Fibroblast of lung (primary cell): ENCODE data around the gene FOXB1. TPM values are rescaled to one million over a fixed set of nuclear protein-coding genes. Genes with fewer than 3 reads are reported as not detected.

ENCODE experiments used
- DNase-seq, 2 donors: peaks; one replicate each; pipeline versions ENCODE4 v3.0.0 to v3.0.0-alpha.2; 2010; ENCODE audit warnings: low read depth in 2 of 2
- H2AFZ ChIP-seq: 2 replicates; pipeline ENCODE4 v1.5.1; 2012; ENCODE audit warnings: low read length, control low read depth, inconsistent platforms
- H3K27ac ChIP-seq: 2 replicates; pipeline ENCODE4 v1.5.1; 2011; ENCODE audit warnings: low read length, control low read depth; ENCODE audit not compliant: insufficient read depth
- H3K27me3 ChIP-seq: 2 replicates; pipeline ENCODE4 v1.5.1; 2011; ENCODE audit warnings: mild to moderate bottlenecking, low read length; ENCODE audit not compliant: control insufficient read depth, insufficient read depth
- H3K36me3 ChIP-seq: 2 replicates; pipeline ENCODE4 v1.5.1; 2011; ENCODE audit warnings: low read length; ENCODE audit not compliant: control insufficient read depth, insufficient read depth
- H3K4me1 ChIP-seq: 2 replicates; pipeline ENCODE4 v1.5.1; 2011; ENCODE audit warnings: low read length; ENCODE audit not compliant: control insufficient read depth, insufficient read depth; ENCODE audit errors: extremely low read depth
- H3K4me2 ChIP-seq: 2 replicates; pipeline ENCODE4 v1.5.1; 2011; ENCODE audit warnings: low read length, control low read depth; ENCODE audit not compliant: insufficient read depth; ENCODE audit errors: extremely low read depth
- H3K4me3 ChIP-seq, 4 experiments: fragments of 200-600 bp in 1 of 4; sonication (generic) in 1 of 4; replicated peaks in 1 of 4; 2 replicates each; pipeline ENCODE4 v1.5.1; 2011 to 2016; ENCODE audit warnings: low read length in 4 of 4, low read depth in 3 of 4, mild to moderate bottlenecking in 3 of 4, control low read depth in 2 of 4, inconsistent platforms in 1 of 4, mixed read lengths in 1 of 4; ENCODE audit not compliant: insufficient read depth in 1 of 4; ENCODE audit errors: control extremely low read depth in 1 of 4
- H3K79me2 ChIP-seq: 2 replicates; pipeline ENCODE4 v1.5.1; 2012; ENCODE audit warnings: mild to moderate bottlenecking, low read length, inconsistent platforms; ENCODE audit not compliant: control insufficient read depth, insufficient read depth
- H3K9ac ChIP-seq: 2 replicates; pipeline ENCODE4 v1.5.1; 2011; ENCODE audit warnings: mild to moderate bottlenecking, low read length, control low read depth; ENCODE audit not compliant: insufficient read depth
- H3K9me3 ChIP-seq: 2 replicates; pipeline ENCODE4 v1.5.1; 2012; ENCODE audit warnings: low read depth, low read length; ENCODE audit not compliant: control insufficient read depth, insufficient read depth
- H4K20me1 ChIP-seq: 2 replicates; pipeline ENCODE4 v1.5.1; 2011; ENCODE audit warnings: low read length; ENCODE audit not compliant: control insufficient read depth, insufficient read depth; ENCODE audit errors: extremely low read depth
- EZH2 ChIP-seq: IDR thresholded peaks from 2 replicates; pipeline ENCODE4 v1.5.1; 2012; ENCODE audit warnings: low read length, control low read depth, mild to moderate bottlenecking; ENCODE audit errors: missing control alignments
- polyA plus RNA-seq, 2 donors: library from polyadenylated mRNA; depleted of rRNA in 1 of 2; stranded (reverse) in 1 of 2; unstranded in 1 of 2; fragments of >200 nt; gene quantifications; 2 replicates each; pipeline ENCODE4 v1.2.1, GENCODE V29; 2011 to 2012; ENCODE audit warnings: missing spikeins in 1 of 2
- total RNA-seq: library from RNA; depleted of rRNA; stranded (reverse); fragments of >200 nt; gene quantifications from 2 replicates; pipeline ENCODE4 v1.2.1, GENCODE V29; 2014
- TF ChIP-seq, protein P1 (sequence below), 2 donors: IDR thresholded peaks in 1 of 2; conservative IDR thresholded peaks in 1 of 2; 1 replicate in 1 of 2; 2 replicates in 1 of 2; pipeline ENCODE4 v1.5.1; 2011 to 2012; ENCODE audit warnings: low read length in 2 of 2, control low read depth in 1 of 2, inconsistent platforms in 1 of 2, low read depth in 1 of 2, mild to moderate bottlenecking in 1 of 2

Gene FOXB1
- total and polyA plus RNA-seq, 2 donors (not counting 1 experiment from before 2014, with no cell fraction given) = not detected

DNA sequence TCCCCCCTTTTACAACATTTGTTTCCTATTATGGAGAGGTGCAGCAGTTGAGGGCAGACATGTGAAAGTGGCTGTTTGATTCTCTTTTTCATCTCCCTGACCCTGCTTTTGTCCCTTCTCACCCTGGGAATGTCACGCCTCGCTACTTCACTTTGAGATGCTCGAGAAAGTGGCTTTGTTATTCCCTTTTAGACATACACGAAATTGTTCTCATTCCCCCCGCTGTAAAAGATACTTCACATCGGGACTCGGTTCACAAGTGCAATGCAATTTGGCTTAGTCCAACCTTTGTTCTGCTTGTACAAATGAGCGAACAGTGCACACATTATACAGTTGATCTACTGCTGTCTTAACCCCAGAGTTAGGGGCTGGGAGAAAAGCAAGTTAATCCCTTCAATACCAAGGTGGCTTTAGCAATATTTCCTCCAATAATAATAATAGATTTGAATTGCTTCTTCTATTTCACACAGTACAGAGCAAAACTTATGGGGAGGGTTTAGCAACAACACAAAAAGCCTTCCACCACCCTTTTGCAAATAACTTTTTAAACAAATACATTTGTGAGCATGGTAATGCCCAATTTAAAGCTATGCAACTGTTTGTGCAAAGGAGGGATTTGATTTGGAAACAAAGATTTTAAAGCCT, 5.7 kb upstream of the FOXB1 start:
- Histone ChIP-seq H2AFZ (no peak overlapping the region), H3K4me1 (no peaks in the 10 kb centered on the region), H3K79me2 (no peaks in the 10 kb centered on the region), H3K9me3 (no peaks in the 10 kb centered on the region), H3K4me2 (no peak overlapping the region), H3K27me3 (peaks cover 73% of the 10 kb centered on the region), H3K27ac (no peak overlapping the region), H3K9ac (no peak overlapping the region), H4K20me1 (no peaks in the 10 kb centered on the region), H3K36me3 (no peaks in the 10 kb centered on the region), H3K4me3 (no peak overlapping the region)
- TF ChIP-seq, protein P1, sequence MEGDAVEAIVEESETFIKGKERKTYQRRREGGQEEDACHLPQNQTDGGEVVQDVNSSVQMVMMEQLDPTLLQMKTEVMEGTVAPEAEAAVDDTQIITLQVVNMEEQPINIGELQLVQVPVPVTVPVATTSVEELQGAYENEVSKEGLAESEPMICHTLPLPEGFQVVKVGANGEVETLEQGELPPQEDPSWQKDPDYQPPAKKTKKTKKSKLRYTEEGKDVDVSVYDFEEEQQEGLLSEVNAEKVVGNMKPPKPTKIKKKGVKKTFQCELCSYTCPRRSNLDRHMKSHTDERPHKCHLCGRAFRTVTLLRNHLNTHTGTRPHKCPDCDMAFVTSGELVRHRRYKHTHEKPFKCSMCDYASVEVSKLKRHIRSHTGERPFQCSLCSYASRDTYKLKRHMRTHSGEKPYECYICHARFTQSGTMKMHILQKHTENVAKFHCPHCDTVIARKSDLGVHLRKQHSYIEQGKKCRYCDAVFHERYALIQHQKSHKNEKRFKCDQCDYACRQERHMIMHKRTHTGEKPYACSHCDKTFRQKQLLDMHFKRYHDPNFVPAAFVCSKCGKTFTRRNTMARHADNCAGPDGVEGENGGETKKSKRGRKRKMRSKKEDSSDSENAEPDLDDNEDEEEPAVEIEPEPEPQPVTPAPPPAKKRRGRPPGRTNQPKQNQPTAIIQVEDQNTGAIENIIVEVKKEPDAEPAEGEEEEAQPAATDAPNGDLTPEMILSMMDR (conservative IDR thresholded peaks at IDR 0.05 in 1 of 2, IDR thresholded peaks at IDR 0.05 in 1 of 2; ENCODE audit: low read depth in 1 of 2, low read length in 2 of 2) = no peak
- TF ChIP-seq EZH2 = no peak
- DNase-seq = no peak

- no peaks in the 10 kb centered on the region for H3K36me3 ChIP-seq
- TF ChIP-seq EZH2 = no peak
- TF ChIP-seq, protein P1 (conservative IDR thresholded peaks at IDR 0.05 in 1 of 2, IDR thresholded peaks at IDR 0.05 in 1 of 2; ENCODE audit: low read depth in 1 of 2, low read length in 2 of 2) = no peak
- no peaks in the 10 kb centered on the region for H3K9me3 ChIP-seq
- no peak for DNase-seq
- H3K27ac ChIP-seq = no peak overlapping the region
- H4K20me1 ChIP-seq = no peaks in the 10 kb centered on the region
- H3K4me2 ChIP-seq = no peak overlapping the region
- peaks cover 75% of the 10 kb centered on the region for H3K27me3 ChIP-seq
- no peak overlapping the region for H2AFZ ChIP-seq
- no peaks in the 10 kb centered on the region for H3K79me2 ChIP-seq
- no peaks in the 10 kb centered on the region for H3K4me1 ChIP-seq
- no peak overlapping the region for H3K9ac ChIP-seq
- no peak overlapping the region for H3K4me3 ChIP-seq
Observed at GRCh38 chr15:59998950-59999611, 5.0 kb upstream of the FOXB1 start.

- Histone ChIP-seq H3K9me3 (no peaks in the 10 kb centered on the region), H4K20me1 (no peaks in the 10 kb centered on the region), H3K4me1 (no peaks in the 10 kb centered on the region), H2AFZ (no peak overlapping the region), H3K27ac (no peak overlapping the region), H3K27me3 (peaks cover 75% of the 10 kb centered on the region), H3K4me3 (no peak overlapping the region), H3K9ac (no peak overlapping the region), H3K36me3 (no peaks in the 10 kb centered on the region), H3K79me2 (no peaks in the 10 kb centered on the region), H3K4me2 (no peak overlapping the region)
- DNase-seq = no peak
- TF ChIP-seq, protein P1 (conservative IDR thresholded peaks at IDR 0.05 in 1 of 2, IDR thresholded peaks at IDR 0.05 in 1 of 2; ENCODE audit: low read depth in 1 of 2, low read length in 2 of 2) = no peak
- no peak for TF ChIP-seq EZH2
Observed at GRCh38 chr15:59999612-60000112, 4.4 kb upstream of the FOXB1 start.
